Transverse colon (tissue), 3 donors: Measurements from ENCODE around the gene PTN.

Experiments used
- EP300 ChIP-seq: sonication (generic); formaldehyde crosslinking; IDR thresholded peaks from one replicate; pipeline ENCODE4 v1.6.1; 2017; ENCODE audit warnings: antibody characterized with exemption, low read depth
- TF ChIP-seq, protein P1 (sequence below), 5 experiments: fragments of 200-600 bp in 3 of 5; fragments of 450-650 bp in 2 of 5; sonication (generic) in 3 of 5; IDR thresholded peaks; 1 replicate in 2 of 5; 2 replicates in 3 of 5; pipeline ENCODE4 v1.5.1; 2016 to 2017; ENCODE audit warnings: antibody characterized with exemption in 5 of 5, inconsistent platforms in 3 of 5, mild to moderate bottlenecking in 2 of 5, moderate library complexity in 1 of 5

DNA sequence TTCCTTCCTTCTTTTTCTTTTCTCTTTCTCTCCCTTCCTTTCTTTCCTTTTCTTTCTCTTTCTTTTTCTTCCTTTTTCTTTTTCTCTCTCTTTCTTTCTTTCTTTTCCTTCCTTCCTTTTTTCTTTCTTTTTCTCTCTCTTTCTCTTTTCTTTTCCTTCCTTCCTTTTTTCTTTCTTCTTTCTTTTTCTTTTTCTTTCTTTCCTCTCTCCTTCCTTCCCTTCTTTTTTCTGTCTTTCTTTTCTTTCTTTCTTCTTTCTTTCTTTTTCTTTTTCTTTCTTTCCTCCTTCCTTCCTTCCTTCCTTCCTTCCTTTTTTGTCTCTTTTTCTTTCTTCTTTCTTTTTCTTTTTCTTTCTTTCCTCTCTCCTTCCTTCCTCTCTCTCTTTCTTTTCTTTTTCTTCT lies 136.8 kb downstream of the PTN start:
- TF ChIP-seq, protein P1, sequence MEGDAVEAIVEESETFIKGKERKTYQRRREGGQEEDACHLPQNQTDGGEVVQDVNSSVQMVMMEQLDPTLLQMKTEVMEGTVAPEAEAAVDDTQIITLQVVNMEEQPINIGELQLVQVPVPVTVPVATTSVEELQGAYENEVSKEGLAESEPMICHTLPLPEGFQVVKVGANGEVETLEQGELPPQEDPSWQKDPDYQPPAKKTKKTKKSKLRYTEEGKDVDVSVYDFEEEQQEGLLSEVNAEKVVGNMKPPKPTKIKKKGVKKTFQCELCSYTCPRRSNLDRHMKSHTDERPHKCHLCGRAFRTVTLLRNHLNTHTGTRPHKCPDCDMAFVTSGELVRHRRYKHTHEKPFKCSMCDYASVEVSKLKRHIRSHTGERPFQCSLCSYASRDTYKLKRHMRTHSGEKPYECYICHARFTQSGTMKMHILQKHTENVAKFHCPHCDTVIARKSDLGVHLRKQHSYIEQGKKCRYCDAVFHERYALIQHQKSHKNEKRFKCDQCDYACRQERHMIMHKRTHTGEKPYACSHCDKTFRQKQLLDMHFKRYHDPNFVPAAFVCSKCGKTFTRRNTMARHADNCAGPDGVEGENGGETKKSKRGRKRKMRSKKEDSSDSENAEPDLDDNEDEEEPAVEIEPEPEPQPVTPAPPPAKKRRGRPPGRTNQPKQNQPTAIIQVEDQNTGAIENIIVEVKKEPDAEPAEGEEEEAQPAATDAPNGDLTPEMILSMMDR (IDR thresholded peaks at IDR 0.05): no peak
- TF ChIP-seq EP300: no peak
